HG03521 (cell line): Measurements from ENCODE around the gene CATSPER4.

ENCODE experiments used
- ATAC-seq: cut with Tn5 transposase; IDR thresholded peaks from one replicate; pipeline ENCODE4 v1.9.1; 2021; ENCODE audit warnings: mild to moderate bottlenecking, moderate library complexity; ENCODE audit not compliant: unreplicated experiment

Gene CATSPER4

GRCh38 chr1:26190373-26190987 lies at the start of gene CATSPER4:
TSS of gene CATSPER4 (plus strand) at chr1:26190602. CDS start at chr1:26190628, 26 bp downstream.
- ATAC-seq: no peak

- ATAC-seq: no peak
These were observed 48.2 kb upstream of the CATSPER4 start for GRCh38 chr1:26142159-26142558.

- ATAC-seq: no peak
These were observed 45.1 kb upstream of the CATSPER4 start for GRCh38 chr1:26145041-26145959.

GRCh38 chr1:26145960-26146294 lies 44.5 kb upstream of the CATSPER4 start:
- no peak for ATAC-seq

GRCh38 chr1:26148887-26149286 lies 41.5 kb upstream of the CATSPER4 start:
- ATAC-seq: no peak

- ATAC-seq: no peak
These were observed 36.4 kb upstream of the CATSPER4 start for GRCh38 chr1:26153966-26154532.

- no peak for ATAC-seq
These were observed 35.7 kb upstream of the CATSPER4 start for GRCh38 chr1:26154750-26155149.

GRCh38 chr1:26155370-26156284 lies 34.8 kb upstream of the CATSPER4 start:
- ATAC-seq: no peak

- no peak for ATAC-seq
These were observed 33.9 kb upstream of the CATSPER4 start for GRCh38 chr1:26156285-26157038.

GRCh38 chr1:26158271-26158907 lies 32.0 kb upstream of the CATSPER4 start:
- ATAC-seq: no peak

- no peak for ATAC-seq
These were observed 31.3 kb upstream of the CATSPER4 start, which contains the start of gene FAM110D for GRCh38 chr1:26158908-26159742. TSS of gene FAM110D (plus strand) at chr1:26159079. CDS start at chr1:26161292, 2,213 bp downstream.

- no peak for ATAC-seq
These were observed 30.7 kb upstream of the CATSPER4 start for GRCh38 chr1:26159743-26160039.

- no peak for ATAC-seq
These were observed 29.6 kb upstream of the CATSPER4 start for GRCh38 chr1:26160527-26161414.

GRCh38 chr1:26161415-26162219 lies 28.8 kb upstream of the CATSPER4 start:
- no peak for ATAC-seq

GRCh38 chr1:26162220-26162709 lies 28.1 kb upstream of the CATSPER4 start:
- ATAC-seq: no peak

- no peak for ATAC-seq
These were observed 26.7 kb upstream of the CATSPER4 start for GRCh38 chr1:26163684-26164035.
